CD14-positive monocyte (primary cell): Measurements from ENCODE around the gene ERGIC1. TPM values are rescaled to one million over a fixed set of nuclear protein-coding genes. Genes with fewer than 3 reads are reported as not detected.
A peak's percentile ranks its signal among the peaks of the same experiment; 100 is the strongest.

ENCODE experiments used
- DNase-seq, 3 donors: peaks; one replicate each; pipeline ENCODE4 v3.0.0-alpha.2; 2011 to 2022
- H2AFZ ChIP-seq: 2 replicates; pipeline ENCODE4 v1.6.0; 2012; ENCODE audit warnings: mild to moderate bottlenecking, low read depth, low read length, inconsistent platforms; ENCODE audit not compliant: insufficient read depth, poor library complexity, severe bottlenecking
- H3K27ac ChIP-seq, 2 donors: 1 replicate in 1 of 2; 2 replicates in 1 of 2; pipeline ENCODE4 v1.5.1; 2012 to 2013; ENCODE audit warnings: low read length in 2 of 2, control low read depth in 1 of 2, inconsistent platforms in 1 of 2, low read depth in 1 of 2, mild to moderate bottlenecking in 1 of 2
- H3K27me3 ChIP-seq, 2 donors: one replicate each; pipeline versions ENCODE4 v1.6.0 to v1.6.1; 2011 to 2013; ENCODE audit warnings: low read length in 2 of 2; ENCODE audit not compliant: control insufficient read depth in 2 of 2, insufficient read depth in 2 of 2
- H3K36me3 ChIP-seq, 2 donors: replicated peaks in 1 of 2; 1 replicate in 1 of 2; 2 replicates in 1 of 2; pipeline versions ENCODE4 v1.5.1 to v1.6.1; 2012 to 2013; ENCODE audit warnings: low read length in 2 of 2, control low read depth in 1 of 2, inconsistent platforms in 1 of 2, mild to moderate bottlenecking in 1 of 2; ENCODE audit not compliant: insufficient read depth in 2 of 2, control insufficient read depth in 1 of 2
- H3K4me1 ChIP-seq, 2 donors: 1 replicate in 1 of 2; 2 replicates in 1 of 2; pipeline versions ENCODE4 v1.5.1 to v1.6.1; 2012 to 2013; ENCODE audit warnings: low read length in 2 of 2, control low read depth in 1 of 2, inconsistent platforms in 1 of 2, mild to moderate bottlenecking in 1 of 2, moderate library complexity in 1 of 2; ENCODE audit not compliant: insufficient read depth in 2 of 2, control insufficient read depth in 1 of 2
- H3K4me2 ChIP-seq: replicated peaks from 2 replicates; pipeline ENCODE3; 2012; ENCODE audit warnings: low read length, moderate library complexity, mild to moderate bottlenecking; ENCODE audit not compliant: poor library complexity, severe bottlenecking; ENCODE audit errors: extremely low read depth
- H3K4me3 ChIP-seq, 3 experiments: fragments of 200-600 bp in 1 of 3; sonication (generic) in 1 of 3; replicated peaks in 1 of 3; 1 replicate in 2 of 3; 2 replicates in 1 of 3; pipeline ENCODE4 v1.5.1; 2011 to 2013; ENCODE audit warnings: low read length in 3 of 3, mild to moderate bottlenecking in 3 of 3, control low read depth in 2 of 3, low read depth in 2 of 3, inconsistent platforms in 1 of 3, moderate library complexity in 1 of 3
- H3K79me2 ChIP-seq: 2 replicates; pipeline ENCODE4 v1.6.0; 2012; ENCODE audit warnings: mild to moderate bottlenecking, control low read depth, inconsistent platforms, low read length, moderate library complexity; ENCODE audit not compliant: insufficient read depth
- H3K9ac ChIP-seq: 2 replicates; pipeline ENCODE4 v1.6.0; 2017; ENCODE audit warnings: low read length, mild to moderate bottlenecking; ENCODE audit not compliant: insufficient read depth, poor library complexity, severe bottlenecking
- H3K9me3 ChIP-seq, 2 donors: replicated peaks in 1 of 2; 1 replicate in 1 of 2; 2 replicates in 1 of 2; pipeline versions ENCODE4 v1.5.1 to v1.6.1; 2012 to 2013; ENCODE audit warnings: low read length in 2 of 2, control low read depth in 1 of 2; ENCODE audit not compliant: control insufficient read depth in 1 of 2, insufficient read depth in 1 of 2
- H4K20me1 ChIP-seq: 2 replicates; pipeline ENCODE4 v1.6.0; 2012; ENCODE audit warnings: mild to moderate bottlenecking, low read length, control low read depth, moderate library complexity; ENCODE audit not compliant: insufficient read depth
- H3K27ac Mint-ChIP-seq, 7 donors: one replicate each; pipeline ENCODE4 v1.8.0; 2020; ENCODE audit warnings: mild to moderate bottlenecking in 7 of 7, mixed read lengths in 7 of 7, moderate library complexity in 6 of 7, inconsistent platforms in 2 of 7
- H3K27me3 Mint-ChIP-seq, 3 donors: one replicate each; pipeline ENCODE4 v1.8.0; 2021 to 2022; ENCODE audit warnings: low read depth in 3 of 3, mild to moderate bottlenecking in 3 of 3, mixed read lengths in 3 of 3, moderate library complexity in 3 of 3, inconsistent platforms in 1 of 3
- H3K36me3 Mint-ChIP-seq, 2 donors: one replicate each; pipeline ENCODE4 v1.8.0; 2020; ENCODE audit warnings: mixed read lengths in 2 of 2, inconsistent platforms in 1 of 2, mild to moderate bottlenecking in 1 of 2
- H3K4me1 Mint-ChIP-seq: one replicate; pipeline ENCODE4 v1.8.0; 2020; ENCODE audit warnings: mild to moderate bottlenecking, mixed read lengths
- H3K4me3 Mint-ChIP-seq, 2 donors: one replicate each; pipeline ENCODE4 v1.8.0; 2020; ENCODE audit warnings: mild to moderate bottlenecking in 2 of 2, mixed read lengths in 2 of 2, moderate library complexity in 1 of 2
- H3K9me3 Mint-ChIP-seq, 7 donors: one replicate each; pipeline ENCODE4 v1.8.0; 2020 to 2022; ENCODE audit warnings: mixed read lengths in 7 of 7, mild to moderate bottlenecking in 6 of 7, moderate library complexity in 6 of 7, inconsistent platforms in 2 of 7
- WGBS: methylation state at CpG from one replicate; pipeline ENCODE4 v1.1.5; 2013; ENCODE audit warnings: missing lambda C conversion rate; ENCODE audit not compliant: insufficient coverage; 5-methylcytosine and 5-hydroxymethylcytosine counted together
- intact Hi-C, 2 donors: fragments of 100-400 bp; cut with micrococcal nuclease; formaldehyde crosslinking; loops; one replicate each; pipeline versions ENCODE4 v1.15.0 to v1.15.1; 2023
- polyA plus RNA-seq, 3 donors: library from polyadenylated mRNA; depleted of rRNA in 1 of 3; unstranded in 2 of 3; stranded (reverse) in 1 of 3; fragments of 300-500 nt in 2 of 3; fragments of >200 nt in 1 of 3; fragmentation: Illumina TruSeq in 2 of 3; gene quantifications; 1 replicate in 2 of 3; 2 replicates in 1 of 3; pipeline ENCODE4 v1.2.3, GENCODE V29; 2012 to 2021
- TF ChIP-seq, protein P1 (sequence below): fragments of 200-600 bp; IDR thresholded peaks from one replicate; pipeline ENCODE4 v1.8.0; 2022; ENCODE audit warnings: antibody characterized with exemption, mild to moderate bottlenecking

Gene ERGIC1
- polyA plus RNA-seq, 3 donors, result 28.3 to 76.2 (median 34.1) TPM

DNA sequence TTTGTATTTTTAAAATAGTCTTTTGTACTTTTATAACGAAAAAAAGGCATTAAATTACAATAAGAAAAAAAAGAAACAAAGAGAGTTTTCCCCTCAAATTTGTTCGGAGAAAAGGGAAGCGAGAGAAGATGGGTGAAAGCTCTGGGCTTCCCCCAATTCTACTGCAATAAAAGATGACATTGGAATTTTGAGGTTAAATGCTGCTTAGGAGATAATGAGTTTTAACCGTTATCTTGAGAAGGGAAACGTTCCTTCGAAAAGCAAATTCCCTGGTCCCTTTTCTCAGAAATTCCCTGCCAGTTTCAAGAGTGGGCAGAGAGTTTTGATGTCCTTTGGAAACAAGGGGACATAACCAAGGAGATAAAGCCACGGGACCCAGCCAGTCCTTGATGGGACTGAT, 18.4 kb upstream of the ERGIC1 start:
- H3K27me3 ChIP-seq, result no peaks in the 10 kb centered on the region
- H3K4me3 Mint-ChIP-seq, result peak overlapping the region in 1 of 2 donors; percentile 16
- H3K4me2 ChIP-seq, result peak overlapping the region; percentile 9
- H3K27me3 Mint-ChIP-seq, result peaks cover 0 to 14% (median 2%) of the 10 kb centered on the region in 3 donors
- peaks cover 13 to 18% of the 10 kb centered on the region in 2 donors for H3K4me1 ChIP-seq
- H3K9ac ChIP-seq, result no peak overlapping the region
- intact Hi-C loops, result no loop called here
- H3K27ac Mint-ChIP-seq, result peak overlapping the region; percentile 74 to 93 (median 86)
- DNase-seq, result peak in 2 of 3 donors; percentile 55 to 71
- H3K9me3 Mint-ChIP-seq, result peaks cover 0 to 5% (median 0%) of the 10 kb centered on the region in 7 donors
- WGBS, result no CpG with 5 or more reads among the region's 7 CpGs
- peak overlapping the region in 1 of 3 experiments; percentile 4 for H3K4me3 ChIP-seq
- TF ChIP-seq, protein P1, sequence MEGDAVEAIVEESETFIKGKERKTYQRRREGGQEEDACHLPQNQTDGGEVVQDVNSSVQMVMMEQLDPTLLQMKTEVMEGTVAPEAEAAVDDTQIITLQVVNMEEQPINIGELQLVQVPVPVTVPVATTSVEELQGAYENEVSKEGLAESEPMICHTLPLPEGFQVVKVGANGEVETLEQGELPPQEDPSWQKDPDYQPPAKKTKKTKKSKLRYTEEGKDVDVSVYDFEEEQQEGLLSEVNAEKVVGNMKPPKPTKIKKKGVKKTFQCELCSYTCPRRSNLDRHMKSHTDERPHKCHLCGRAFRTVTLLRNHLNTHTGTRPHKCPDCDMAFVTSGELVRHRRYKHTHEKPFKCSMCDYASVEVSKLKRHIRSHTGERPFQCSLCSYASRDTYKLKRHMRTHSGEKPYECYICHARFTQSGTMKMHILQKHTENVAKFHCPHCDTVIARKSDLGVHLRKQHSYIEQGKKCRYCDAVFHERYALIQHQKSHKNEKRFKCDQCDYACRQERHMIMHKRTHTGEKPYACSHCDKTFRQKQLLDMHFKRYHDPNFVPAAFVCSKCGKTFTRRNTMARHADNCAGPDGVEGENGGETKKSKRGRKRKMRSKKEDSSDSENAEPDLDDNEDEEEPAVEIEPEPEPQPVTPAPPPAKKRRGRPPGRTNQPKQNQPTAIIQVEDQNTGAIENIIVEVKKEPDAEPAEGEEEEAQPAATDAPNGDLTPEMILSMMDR, result no peak
- H3K9me3 ChIP-seq, result no peaks in the 10 kb centered on the region
- no peaks in the 10 kb centered on the region for H3K79me2 ChIP-seq
- no peaks in the 10 kb centered on the region for H4K20me1 ChIP-seq
- H3K27ac ChIP-seq, result peak overlapping the region in 1 of 2 donors; percentile 60
- H3K4me1 Mint-ChIP-seq, result peaks cover 28% of the 10 kb centered on the region
- no peak overlapping the region for H2AFZ ChIP-seq
- peaks cover 0 to 2% of the 10 kb centered on the region in 2 donors for H3K36me3 Mint-ChIP-seq
- H3K36me3 ChIP-seq, result no peaks in the 10 kb centered on the region

DNA sequence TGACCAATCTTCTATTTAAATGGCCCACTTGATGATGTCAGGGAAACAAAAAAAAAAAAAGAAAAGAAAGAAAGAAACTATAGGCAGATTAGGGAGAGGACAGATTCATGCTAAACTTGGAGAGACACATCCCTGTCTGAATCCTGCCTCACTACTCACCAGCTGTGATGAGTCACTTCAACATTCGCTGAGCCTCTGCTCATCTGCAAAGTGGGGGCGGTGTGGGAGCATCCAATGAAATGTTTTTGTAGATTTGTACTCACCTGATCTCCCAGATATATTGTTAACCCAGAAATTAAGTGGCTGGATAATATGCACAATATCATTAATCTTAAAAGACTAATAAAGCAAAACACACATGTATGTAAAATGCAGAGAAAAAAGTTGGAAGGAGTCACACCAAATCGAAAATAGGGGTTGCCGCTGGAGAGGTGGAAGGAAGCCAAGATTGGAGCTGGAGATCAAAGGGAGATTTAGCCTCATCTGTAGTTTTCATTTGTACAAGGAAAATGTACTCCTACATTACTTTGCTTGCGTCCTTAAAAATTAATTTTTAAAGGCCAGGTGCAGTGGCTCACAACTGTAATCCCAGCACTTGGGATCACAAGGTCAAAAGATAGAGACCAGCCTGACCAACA, 17.0 kb upstream of the ERGIC1 start:
- H3K27ac ChIP-seq, result no peak overlapping the region
- H3K9ac ChIP-seq, result no peak overlapping the region
- no peak overlapping the region for H3K4me2 ChIP-seq
- Mint-ChIP-seq H3K9me3 (peaks cover 0 to 5% (median 0%) of the 10 kb centered on the region in 7 donors), H3K4me3 (no peak overlapping the region), H3K27ac (peak overlapping the region in 6 of 7 donors; percentile 22 to 93 (median 48)), H3K36me3 (peaks cover 0 to 2% of the 10 kb centered on the region in 2 donors), H3K27me3 (peaks cover 1 to 15% (median 3%) of the 10 kb centered on the region in 3 donors), H3K4me1 (peaks cover 24% of the 10 kb centered on the region)
- no peaks in the 10 kb centered on the region for H4K20me1 ChIP-seq
- intact Hi-C loops, result no loop called here
- no peaks in the 10 kb centered on the region for H3K9me3 ChIP-seq
- no peak overlapping the region for H3K4me3 ChIP-seq
- peak in 2 of 3 donors; percentile 54 to 73 for DNase-seq
- H3K27me3 ChIP-seq, result no peaks in the 10 kb centered on the region
- TF ChIP-seq, protein P1, result no peak
- H3K4me1 ChIP-seq, result peaks cover 13 to 18% of the 10 kb centered on the region in 2 donors
- no peaks in the 10 kb centered on the region for H3K36me3 ChIP-seq
- WGBS, result no CpG with 5 or more reads among the region's 5 CpGs
- no peak overlapping the region for H2AFZ ChIP-seq
- no peaks in the 10 kb centered on the region for H3K79me2 ChIP-seq
